ENCODE data around the gene RASD2.

RASD2 gene

GRCh38 chr22:35530700-35531099 lies 9.9 kb upstream of the RASD2 start:
- DNase-seq (ENCODE audit: extremely low read depth, low read depth) = no peak
- TF ChIP-seq CTCF (IDR thresholded peaks at IDR 0.05; ENCODE audit: low read depth, low read length) = no peak

- no peak for TF ChIP-seq CTCF (IDR thresholded peaks at IDR 0.05; ENCODE audit: low read depth, low read length)
- DNase-seq (ENCODE audit: extremely low read depth, low read depth) = no peak
Measured at GRCh38 chr22:35531202-35531601, 9.4 kb upstream of the RASD2 start.

- DNase-seq (ENCODE audit: extremely low read depth, low read depth) = no peak
- TF ChIP-seq CTCF (IDR thresholded peaks at IDR 0.05; ENCODE audit: low read depth, low read length) = no peak
Measured at GRCh38 chr22:35531676-35532075, 9.0 kb upstream of the RASD2 start.

GRCh38 chr22:35533365-35534029 lies 7.1 kb upstream of the RASD2 start:
- DNase-seq (ENCODE audit: extremely low read depth, low read depth) = no peak
- no peak for TF ChIP-seq CTCF (IDR thresholded peaks at IDR 0.05; ENCODE audit: low read depth, low read length)

- no peak for DNase-seq (ENCODE audit: extremely low read depth, low read depth)
- TF ChIP-seq CTCF (IDR thresholded peaks at IDR 0.05; ENCODE audit: low read depth, low read length) = no peak
Measured at GRCh38 chr22:35534091-35534490, 6.5 kb upstream of the RASD2 start.

GRCh38 chr22:35537232-35537631 lies 3.4 kb upstream of the RASD2 start:
- no peak for TF ChIP-seq CTCF (IDR thresholded peaks at IDR 0.05; ENCODE audit: low read depth, low read length)
- DNase-seq (ENCODE audit: extremely low read depth, low read depth) = no peak

- TF ChIP-seq CTCF (IDR thresholded peaks at IDR 0.05; ENCODE audit: low read depth, low read length) = peak; percentile 39
- DNase-seq (ENCODE audit: extremely low read depth, low read depth) = no peak
Measured at GRCh38 chr22:35538801-35539321, 1.8 kb upstream of the RASD2 start.

All from AG09319 (cell line).